HepG2 (cell line): ENCODE results near the gene BEST2. TPM values are rescaled to one million over a fixed set of nuclear protein-coding genes. Genes with fewer than 3 reads are reported as not detected.

Experiments used
- CENPT ChIP-seq: sonication (generic); formaldehyde crosslinking; IDR thresholded peaks from 2 replicates; pipeline ENCODE4 v1.8.0; 2022; ENCODE audit warnings: low read depth, mild to moderate bottlenecking, moderate library complexity, missing genetic modification reagents
- CENPX ChIP-seq: sonication (generic); formaldehyde crosslinking; IDR thresholded peaks from 2 replicates; pipeline ENCODE4 v1.9.0; 2021; ENCODE audit warnings: mild to moderate bottlenecking, missing genetic modification reagents, moderate library complexity
- CHD2 ChIP-seq: IDR thresholded peaks from 2 replicates; pipeline ENCODE4 v1.6.1; 2011; ENCODE audit warnings: low read depth, low read length, improper control_type of control experiment
- MEIS1 ChIP-seq: sonication (generic); formaldehyde crosslinking; IDR thresholded peaks from 2 replicates; pipeline ENCODE4 v1.9.0; 2021; ENCODE audit warnings: mild to moderate bottlenecking, missing genetic modification reagents, moderate library complexity, borderline replicate concordance
- NAIF1 ChIP-seq: sonication (generic); formaldehyde crosslinking; IDR thresholded peaks from 2 replicates; pipeline ENCODE4 v1.5.0; 2020; ENCODE audit warnings: mild to moderate bottlenecking, missing genetic modification reagents, borderline replicate concordance
- SALL1 ChIP-seq: sonication (generic); formaldehyde crosslinking; IDR thresholded peaks from 2 replicates; pipeline ENCODE4 v1.8.0; 2022; ENCODE audit warnings: mild to moderate bottlenecking, missing genetic modification reagents
- ZNF615 ChIP-seq: sonication (generic); formaldehyde crosslinking; IDR thresholded peaks from 2 replicates; pipeline ENCODE4 v1.5.0; 2020; ENCODE audit warnings: mild to moderate bottlenecking, missing genetic modification reagents, borderline replicate concordance
- ZNF619 ChIP-seq: sonication (generic); formaldehyde crosslinking; IDR thresholded peaks from 2 replicates; pipeline ENCODE4 v1.4.0; 2020; ENCODE audit warnings: mild to moderate bottlenecking, missing genetic modification reagents
- ZNF775 ChIP-seq: sonication (generic); formaldehyde crosslinking; IDR thresholded peaks from 2 replicates; pipeline ENCODE4 v1.4.0; 2020; ENCODE audit warnings: missing genetic modification reagents, mild to moderate bottlenecking, moderate library complexity, borderline replicate concordance
- ZSCAN31 ChIP-seq: sonication (generic); formaldehyde crosslinking; IDR thresholded peaks from 2 replicates; pipeline ENCODE4 v1.5.0; 2020; ENCODE audit warnings: low read depth, mild to moderate bottlenecking, missing genetic modification reagents
- polyA plus RNA-seq, 8 experiments: library from polyadenylated mRNA; depleted of rRNA in 3 of 8; stranded (reverse) in 7 of 8; unstranded in 1 of 8; fragments of >200 nt; fragmentation: Illumina TruSeq in 4 of 8; extraction: Trizol in 4 of 8; gene quantifications; 2 replicates each; pipeline versions ENCODE4 v1.2.1 to v1.2.3, GENCODE V29; 2011 to 2016; ENCODE audit warnings: low read depth in 4 of 8, missing spikeins in 1 of 8, mixed read lengths in 1 of 8; ENCODE audit not compliant: insufficient read depth in 1 of 8
- total RNA-seq, 5 experiments: library from RNA; depleted of rRNA; stranded (reverse); fragments of >200 nt; fragmentation: Illumina TruSeq; extraction: Trizol; gene quantifications; 2 replicates each; pipeline ENCODE4 v1.2.3, GENCODE V29; 2016; ENCODE audit warnings: low read depth in 1 of 5
- TF ChIP-seq, protein P1 (sequence below): IDR thresholded peaks from 2 replicates; pipeline ENCODE4 v1.6.1; 2016; ENCODE audit warnings: missing biosample characterization, missing genetic modification reagents, low read depth
- TF ChIP-seq, protein P2 (sequence below): IDR thresholded peaks from 2 replicates; pipeline ENCODE4 v1.6.1; 2016; ENCODE audit warnings: missing genetic modification reagents, missing compliant biosample characterization
- TF ChIP-seq, protein P3 (sequence below): sonication (generic); formaldehyde crosslinking; IDR thresholded peaks from 2 replicates; pipeline ENCODE4 v1.4.0; 2020; ENCODE audit warnings: missing genetic modification reagents
- TF ChIP-seq, protein P4 (sequence below): sonication (generic); formaldehyde crosslinking; IDR thresholded peaks from 2 replicates; pipeline ENCODE4 v1.4.0; 2020; ENCODE audit warnings: missing genetic modification reagents, borderline replicate concordance
- TF ChIP-seq, protein P5 (sequence below): sonication (generic); formaldehyde crosslinking; IDR thresholded peaks from 2 replicates; pipeline ENCODE4 v1.4.0; 2020; ENCODE audit warnings: mild to moderate bottlenecking, missing genetic modification reagents
- TF ChIP-seq, protein P6 (sequence below): sonication (generic); formaldehyde crosslinking; IDR thresholded peaks from 2 replicates; pipeline ENCODE4 v1.4.0; 2020; ENCODE audit warnings: mild to moderate bottlenecking, missing genetic modification reagents, borderline replicate concordance
- TF ChIP-seq, protein P7 (sequence below): sonication (generic); formaldehyde crosslinking; IDR thresholded peaks from 2 replicates; pipeline ENCODE4 v1.4.0; 2020; ENCODE audit warnings: mild to moderate bottlenecking, missing genetic modification reagents

BEST2 gene
- total and polyA plus RNA-seq, 2 of the 13 experiments (the other 11 are each of a cell fraction or from before 2014, with no cell fraction given) = not detected

DNA sequence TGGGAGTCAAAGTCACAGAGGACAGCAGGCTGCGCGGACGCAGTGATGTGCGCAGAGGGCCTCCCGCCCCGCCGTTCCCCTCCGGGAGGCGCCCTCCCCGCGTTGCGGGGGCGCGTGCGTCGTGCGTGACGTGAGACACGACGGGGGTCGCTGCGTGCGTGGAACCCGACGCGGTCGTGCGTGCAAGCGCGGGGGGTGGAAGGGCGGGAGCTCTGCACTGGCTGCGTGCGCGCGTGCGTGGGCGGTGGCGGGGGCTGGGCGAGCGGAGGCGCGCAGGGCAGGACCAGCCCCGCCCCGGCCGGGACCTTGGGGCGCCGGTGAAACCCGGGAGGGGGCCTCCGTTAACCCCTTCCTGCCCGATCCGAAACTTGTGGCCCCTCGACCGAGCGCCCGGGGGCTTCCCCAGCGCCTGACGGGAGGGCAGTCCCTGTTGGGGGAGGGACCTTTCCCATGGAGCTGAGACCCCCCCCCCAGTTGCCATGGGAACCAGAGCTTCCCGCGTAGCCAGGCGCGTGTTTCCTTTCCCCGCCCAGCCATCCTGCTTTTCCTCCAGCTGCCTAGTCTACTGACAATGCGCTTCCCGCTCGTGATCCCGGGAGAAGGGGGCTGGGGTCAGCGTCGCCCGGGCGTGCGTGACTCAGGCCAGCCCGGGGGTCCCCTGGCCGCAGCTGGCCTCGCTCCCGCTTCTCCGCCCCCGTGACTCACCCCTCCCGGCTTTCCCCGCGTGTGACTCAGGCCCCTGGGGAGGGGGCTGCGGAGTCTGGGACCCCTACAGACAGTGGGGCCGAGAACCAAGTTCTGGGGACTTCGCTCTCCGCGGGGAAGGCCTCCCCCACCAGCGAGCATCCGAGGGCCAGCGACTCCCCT lies 31.1 kb downstream of the BEST2 start (continued):
- TF ChIP-seq, protein P1, sequence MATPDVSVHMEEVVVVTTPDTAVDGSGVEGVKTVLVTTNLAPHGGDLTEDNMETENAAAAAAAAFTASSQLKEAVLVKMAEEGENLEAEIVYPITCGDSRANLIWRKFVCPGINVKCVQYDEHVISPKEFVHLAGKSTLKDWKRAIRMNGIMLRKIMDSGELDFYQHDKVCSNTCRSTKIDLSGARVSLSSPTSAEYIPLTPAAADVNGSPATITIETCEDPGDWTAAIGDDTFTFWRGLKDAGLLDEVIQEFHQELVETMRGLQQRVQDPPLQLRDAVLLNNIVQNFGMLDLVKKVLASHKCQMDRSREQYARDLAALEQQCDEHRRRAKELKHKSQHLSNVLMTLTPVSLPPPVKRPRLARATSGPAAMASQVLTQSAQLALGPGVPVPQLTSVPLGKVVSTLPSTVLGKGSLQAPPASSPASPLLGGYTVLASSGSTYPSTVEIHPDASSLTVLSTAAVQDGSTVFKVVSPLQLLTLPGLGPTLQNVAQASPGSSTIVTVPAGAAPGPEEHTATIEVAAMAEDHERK (CRISPR knock-in tag) = peak; percentile 73
- TF ChIP-seq SALL1 (CRISPR knock-in tag) = peak; percentile 31; the same call in 1 of the 2 replicates
- no peak for TF ChIP-seq ZNF775 (CRISPR knock-in tag)
- TF ChIP-seq, protein P2, sequence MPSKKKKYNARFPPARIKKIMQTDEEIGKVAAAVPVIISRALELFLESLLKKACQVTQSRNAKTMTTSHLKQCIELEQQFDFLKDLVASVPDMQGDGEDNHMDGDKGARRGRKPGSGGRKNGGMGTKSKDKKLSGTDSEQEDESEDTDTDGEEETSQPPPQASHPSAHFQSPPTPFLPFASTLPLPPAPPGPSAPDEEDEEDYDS (CRISPR knock-in tag) = no peak
- 0 out of 2 replicates have a peak, but pooled peaks have one; percentile 60 for TF ChIP-seq ZSCAN31 (CRISPR knock-in tag)
- TF ChIP-seq, protein P3, sequence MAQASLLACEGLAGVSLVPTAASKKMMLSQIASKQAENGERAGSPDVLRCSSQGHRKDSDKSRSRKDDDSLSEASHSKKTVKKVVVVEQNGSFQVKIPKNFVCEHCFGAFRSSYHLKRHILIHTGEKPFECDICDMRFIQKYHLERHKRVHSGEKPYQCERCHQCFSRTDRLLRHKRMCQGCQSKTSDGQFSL = 0 out of 2 replicates have a peak, but pooled peaks have one; percentile 48
- no peak for TF ChIP-seq CHD2
- TF ChIP-seq, protein P4, sequence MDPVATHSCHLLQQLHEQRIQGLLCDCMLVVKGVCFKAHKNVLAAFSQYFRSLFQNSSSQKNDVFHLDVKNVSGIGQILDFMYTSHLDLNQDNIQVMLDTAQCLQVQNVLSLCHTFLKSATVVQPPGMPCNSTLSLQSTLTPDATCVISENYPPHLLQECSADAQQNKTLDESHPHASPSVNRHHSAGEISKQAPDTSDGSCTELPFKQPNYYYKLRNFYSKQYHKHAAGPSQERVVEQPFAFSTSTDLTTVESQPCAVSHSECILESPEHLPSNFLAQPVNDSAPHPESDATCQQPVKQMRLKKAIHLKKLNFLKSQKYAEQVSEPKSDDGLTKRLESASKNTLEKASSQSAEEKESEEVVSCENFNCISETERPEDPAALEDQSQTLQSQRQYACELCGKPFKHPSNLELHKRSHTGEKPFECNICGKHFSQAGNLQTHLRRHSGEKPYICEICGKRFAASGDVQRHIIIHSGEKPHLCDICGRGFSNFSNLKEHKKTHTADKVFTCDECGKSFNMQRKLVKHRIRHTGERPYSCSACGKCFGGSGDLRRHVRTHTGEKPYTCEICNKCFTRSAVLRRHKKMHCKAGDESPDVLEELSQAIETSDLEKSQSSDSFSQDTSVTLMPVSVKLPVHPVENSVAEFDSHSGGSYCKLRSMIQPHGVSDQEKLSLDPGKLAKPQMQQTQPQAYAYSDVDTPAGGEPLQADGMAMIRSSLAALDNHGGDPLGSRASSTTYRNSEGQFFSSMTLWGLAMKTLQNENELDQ = no peak
- no peak for TF ChIP-seq ZNF615 (CRISPR knock-in tag)
- TF ChIP-seq, protein P5, sequence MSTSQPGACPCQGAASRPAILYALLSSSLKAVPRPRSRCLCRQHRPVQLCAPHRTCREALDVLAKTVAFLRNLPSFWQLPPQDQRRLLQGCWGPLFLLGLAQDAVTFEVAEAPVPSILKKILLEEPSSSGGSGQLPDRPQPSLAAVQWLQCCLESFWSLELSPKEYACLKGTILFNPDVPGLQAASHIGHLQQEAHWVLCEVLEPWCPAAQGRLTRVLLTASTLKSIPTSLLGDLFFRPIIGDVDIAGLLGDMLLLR (CRISPR knock-in tag) = peak; percentile 17; the same call in 1 of the 2 replicates
- no peak for TF ChIP-seq ZNF619
- TF ChIP-seq, protein P6, sequence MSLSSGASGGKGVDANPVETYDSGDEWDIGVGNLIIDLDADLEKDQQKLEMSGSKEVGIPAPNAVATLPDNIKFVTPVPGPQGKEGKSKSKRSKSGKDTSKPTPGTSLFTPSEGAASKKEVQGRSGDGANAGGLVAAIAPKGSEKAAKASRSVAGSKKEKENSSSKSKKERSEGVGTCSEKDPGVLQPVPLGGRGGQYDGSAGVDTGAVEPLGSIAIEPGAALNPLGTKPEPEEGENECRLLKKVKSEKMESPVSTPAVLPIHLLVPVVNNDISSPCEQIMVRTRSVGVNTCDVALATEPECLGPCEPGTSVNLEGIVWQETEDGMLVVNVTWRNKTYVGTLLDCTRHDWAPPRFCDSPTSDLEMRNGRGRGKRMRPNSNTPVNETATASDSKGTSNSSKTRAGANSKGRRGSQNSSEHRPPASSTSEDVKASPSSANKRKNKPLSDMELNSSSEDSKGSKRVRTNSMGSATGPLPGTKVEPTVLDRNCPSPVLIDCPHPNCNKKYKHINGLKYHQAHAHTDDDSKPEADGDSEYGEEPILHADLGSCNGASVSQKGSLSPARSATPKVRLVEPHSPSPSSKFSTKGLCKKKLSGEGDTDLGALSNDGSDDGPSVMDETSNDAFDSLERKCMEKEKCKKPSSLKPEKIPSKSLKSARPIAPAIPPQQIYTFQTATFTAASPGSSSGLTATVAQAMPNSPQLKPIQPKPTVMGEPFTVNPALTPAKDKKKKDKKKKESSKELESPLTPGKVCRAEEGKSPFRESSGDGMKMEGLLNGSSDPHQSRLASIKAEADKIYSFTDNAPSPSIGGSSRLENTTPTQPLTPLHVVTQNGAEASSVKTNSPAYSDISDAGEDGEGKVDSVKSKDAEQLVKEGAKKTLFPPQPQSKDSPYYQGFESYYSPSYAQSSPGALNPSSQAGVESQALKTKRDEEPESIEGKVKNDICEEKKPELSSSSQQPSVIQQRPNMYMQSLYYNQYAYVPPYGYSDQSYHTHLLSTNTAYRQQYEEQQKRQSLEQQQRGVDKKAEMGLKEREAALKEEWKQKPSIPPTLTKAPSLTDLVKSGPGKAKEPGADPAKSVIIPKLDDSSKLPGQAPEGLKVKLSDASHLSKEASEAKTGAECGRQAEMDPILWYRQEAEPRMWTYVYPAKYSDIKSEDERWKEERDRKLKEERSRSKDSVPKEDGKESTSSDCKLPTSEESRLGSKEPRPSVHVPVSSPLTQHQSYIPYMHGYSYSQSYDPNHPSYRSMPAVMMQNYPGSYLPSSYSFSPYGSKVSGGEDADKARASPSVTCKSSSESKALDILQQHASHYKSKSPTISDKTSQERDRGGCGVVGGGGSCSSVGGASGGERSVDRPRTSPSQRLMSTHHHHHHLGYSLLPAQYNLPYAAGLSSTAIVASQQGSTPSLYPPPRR = no peak
- TF ChIP-seq CENPX (CRISPR knock-in tag) = no peak
- TF ChIP-seq CENPT (CRISPR knock-in tag) = peak; percentile 65; the same call in 1 of the 2 replicates
- TF ChIP-seq, protein P7, sequence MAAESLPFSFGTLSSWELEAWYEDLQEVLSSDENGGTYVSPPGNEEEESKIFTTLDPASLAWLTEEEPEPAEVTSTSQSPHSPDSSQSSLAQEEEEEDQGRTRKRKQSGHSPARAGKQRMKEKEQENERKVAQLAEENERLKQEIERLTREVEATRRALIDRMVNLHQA (CRISPR knock-in tag) = no peak
- no peak for TF ChIP-seq MEIS1 (CRISPR knock-in tag)
- no peak for TF ChIP-seq NAIF1 (CRISPR knock-in tag)
